H1 (cell line): Measurements from ENCODE around the gene SLC28A2. TPM values are rescaled to one million over a fixed set of nuclear protein-coding genes. Genes with fewer than 3 reads are reported as not detected.

Experiments
- CTCF ChIA-PET: fragments of 300-600 bp; sonication (Branson Sonifier 250); formaldehyde crosslinking; loops from one replicate; lab custom pipeline; 2021; ENCODE audit not compliant: partially characterized antibody; lab: Charles Lee
- POLR2A ChIA-PET: fragments of 300-600 bp; sonication (Branson Sonifier 250); formaldehyde crosslinking; loops from one replicate; lab custom pipeline; 2021; ENCODE audit warnings: inconsistent platforms; ENCODE audit not compliant: partially characterized antibody; lab: Charles Lee
- DNase-seq, 2 experiments: peaks; one replicate each; pipeline versions ENCODE4 v3.0.0 to v3.0.0-alpha.2; 2010 to 2022; ENCODE audit warnings: low spot score in 2 of 2, low read depth in 1 of 2, mixed read lengths in 1 of 2
- FAIRE-seq: peaks from 2 replicates; lab custom pipeline; 2011; peaks lifted over from hg19 to GRCh38; lab: Jason Lieb, UNC
- H2AFZ ChIP-seq: 2 replicates; pipeline ENCODE4 v1.8.1; 2012; ENCODE audit warnings: low read length, inconsistent platforms
- H2AK5ac ChIP-seq: 2 replicates; pipeline ENCODE4 v1.6.1; 2013; ENCODE audit warnings: low read depth, low read length
- H2BK120ac ChIP-seq: replicated peaks from 2 replicates; pipeline ENCODE3; 2013; ENCODE audit warnings: low read depth, low read length, inconsistent platforms
- H2BK12ac ChIP-seq: 2 replicates; pipeline ENCODE4 v1.6.1; 2013; ENCODE audit warnings: low read depth, low read length
- H2BK15ac ChIP-seq: 2 replicates; pipeline ENCODE4 v1.6.1; 2013; ENCODE audit warnings: low read length
- H2BK20ac ChIP-seq: 2 replicates; pipeline ENCODE4 v1.6.1; 2013; ENCODE audit warnings: low read length
- H2BK5ac ChIP-seq: 2 replicates; pipeline ENCODE4 v1.6.1; 2013; ENCODE audit warnings: low read depth, low read length
- H3K14ac ChIP-seq: 2 replicates; pipeline ENCODE4 v1.6.1; 2013; ENCODE audit warnings: inconsistent platforms; ENCODE audit not compliant: insufficient read length
- H3K18ac ChIP-seq: 2 replicates; pipeline ENCODE4 v1.6.1; 2013; ENCODE audit warnings: low read length; ENCODE audit errors: extremely low read depth
- H3K23ac ChIP-seq: 2 replicates; pipeline ENCODE4 v1.6.1; 2013; ENCODE audit warnings: inconsistent platforms; ENCODE audit not compliant: insufficient read length
- H3K23me2 ChIP-seq: 2 replicates; pipeline ENCODE4 v1.6.1; 2013; ENCODE audit warnings: low read depth, low read length
- H3K27ac ChIP-seq: 2 replicates; pipeline ENCODE4 v1.6.1; 2011; ENCODE audit warnings: low read depth, low read length, inconsistent platforms
- H3K27me3 ChIP-seq, 4 experiments: replicated peaks in 1 of 4; 1 replicate in 1 of 4; 2 replicates in 3 of 4; pipeline versions ENCODE4 v1.6.1 to v1.8.1; 2011 to 2013; ENCODE audit warnings: low read length in 3 of 4, mild to moderate bottlenecking in 3 of 4, inconsistent platforms in 2 of 4, mixed read lengths in 2 of 4, moderate library complexity in 1 of 4; ENCODE audit not compliant: control insufficient read depth in 3 of 4, insufficient read depth in 3 of 4; ENCODE audit errors: extremely low read depth in 1 of 4
- H3K36me3 ChIP-seq, 4 experiments: 2 replicates each; pipeline versions ENCODE4 v1.6.1 to v1.8.1; 2011 to 2013; ENCODE audit warnings: mild to moderate bottlenecking in 4 of 4, low read length in 3 of 4, moderate library complexity in 2 of 4, control low read depth in 1 of 4, inconsistent platforms in 1 of 4; ENCODE audit not compliant: insufficient read depth in 4 of 4, control insufficient read depth in 2 of 4
- H3K4ac ChIP-seq: replicated peaks from 2 replicates; pipeline ENCODE3; 2013; ENCODE audit warnings: low read length, low read depth, mixed read lengths, inconsistent platforms; ENCODE audit not compliant: insufficient read length
- H3K4me1 ChIP-seq, 4 experiments: replicated peaks in 1 of 4; 1 replicate in 1 of 4; 2 replicates in 3 of 4; pipeline versions ENCODE4 v1.6.1 to v1.8.1; 2011 to 2013; ENCODE audit warnings: low read length in 3 of 4, inconsistent platforms in 2 of 4, mixed read lengths in 1 of 4; ENCODE audit not compliant: insufficient read depth in 4 of 4, control insufficient read depth in 3 of 4
- H3K4me2 ChIP-seq, 2 experiments: 2 replicates each; pipeline versions ENCODE4 v1.6.1 to v1.8.1; 2011 to 2013; ENCODE audit warnings: low read depth in 2 of 2, low read length in 2 of 2, control low read depth in 1 of 2, inconsistent platforms in 1 of 2, mild to moderate bottlenecking in 1 of 2; ENCODE audit not compliant: insufficient read depth in 1 of 2
- H3K4me3 ChIP-seq, 4 experiments: fragments of 200-600, 300-600 bp in 1 of 4; sonication (generic), shearing (Covaris generic), sonication (Bioruptor Twin) in 1 of 4; 2 replicates each; pipeline versions ENCODE4 v1.5.1 to v1.8.1; 2011 to 2016; ENCODE audit warnings: low read length in 4 of 4, low read depth in 3 of 4, control low read depth in 2 of 4, inconsistent platforms in 2 of 4, mild to moderate bottlenecking in 2 of 4, mixed read lengths in 1 of 4, moderate library complexity in 1 of 4; ENCODE audit not compliant: insufficient read depth in 2 of 4; ENCODE audit errors: extremely low read depth in 1 of 4
- H3K56ac ChIP-seq: replicated peaks from 2 replicates; pipeline ENCODE3; 2013; ENCODE audit warnings: low read depth, mild to moderate bottlenecking, mixed read lengths, low read length, inconsistent platforms; ENCODE audit not compliant: insufficient read length
- H3K79me1 ChIP-seq: 2 replicates; pipeline ENCODE4 v1.6.1; 2013; ENCODE audit warnings: low read depth, low read length, control low read depth
- H3K79me2 ChIP-seq, 2 experiments: 2 replicates each; pipeline versions ENCODE4 v1.6.1 to v1.8.1; 2012 to 2013; ENCODE audit warnings: low read length in 2 of 2, mild to moderate bottlenecking in 2 of 2, inconsistent platforms in 1 of 2; ENCODE audit not compliant: insufficient read depth in 2 of 2, control insufficient read depth in 1 of 2
- H3K9ac ChIP-seq, 4 experiments: replicated peaks in 1 of 4; 1 replicate in 1 of 4; 2 replicates in 3 of 4; pipeline versions ENCODE4 v1.6.1 to v1.8.1; 2011 to 2013; ENCODE audit warnings: low read depth in 3 of 4, low read length in 3 of 4, control low read depth in 2 of 4, mild to moderate bottlenecking in 2 of 4, moderate library complexity in 2 of 4, inconsistent platforms in 1 of 4; ENCODE audit errors: extremely low read depth in 1 of 4
- H3K9me3 ChIP-seq, 2 experiments: 2 replicates each; pipeline versions ENCODE4 v1.6.1 to v1.8.1; 2012 to 2013; ENCODE audit warnings: mild to moderate bottlenecking in 2 of 2, moderate library complexity in 2 of 2, control low read depth in 1 of 2, inconsistent platforms in 1 of 2, low read depth in 1 of 2, low read length in 1 of 2, mixed read lengths in 1 of 2; ENCODE audit not compliant: insufficient read depth in 2 of 2
- H4K20me1 ChIP-seq, 2 experiments: replicated peaks in 1 of 2; 2 replicates each; pipeline versions ENCODE3 to v1.8.1; 2011 to 2013; ENCODE audit warnings: inconsistent platforms in 2 of 2, low read length in 2 of 2, mild to moderate bottlenecking in 1 of 2; ENCODE audit not compliant: insufficient read depth in 2 of 2, control insufficient read depth in 1 of 2
- H4K5ac ChIP-seq: 2 replicates; pipeline ENCODE4 v1.6.1; 2013; ENCODE audit warnings: low read length, low read depth, mixed read lengths, inconsistent platforms; ENCODE audit not compliant: insufficient read length
- H4K8ac ChIP-seq: 2 replicates; pipeline ENCODE4 v1.8.0; 2013; ENCODE audit warnings: mild to moderate bottlenecking, moderate library complexity, low read length, inconsistent platforms; ENCODE audit not compliant: insufficient read depth; ENCODE audit errors: extremely low read depth
- H4K91ac ChIP-seq: replicated peaks from 2 replicates; pipeline ENCODE3; 2013; ENCODE audit warnings: low read length, mixed read lengths, inconsistent platforms; ENCODE audit not compliant: insufficient read length
- BCL11A ChIP-seq, 2 experiments: IDR thresholded peaks; one replicate each; pipeline ENCODE4 v1.6.1; 2011; ENCODE audit warnings: low read depth in 2 of 2, low read length in 2 of 2, mild to moderate bottlenecking in 2 of 2
- CBX5 ChIP-seq: fragments of 300-800, 300-1000 bp; sonication (generic); IDR thresholded peaks from 2 replicates; pipeline ENCODE4 v1.7.1; 2016; ENCODE audit warnings: antibody characterized with exemption, low read length, low read depth
- GABPA ChIP-seq: IDR thresholded peaks from 2 replicates; pipeline ENCODE4 v1.6.1; 2011; ENCODE audit warnings: mild to moderate bottlenecking, low read length, moderate library complexity, borderline replicate concordance; ENCODE audit not compliant: insufficient read depth
- JUN ChIP-seq: IDR thresholded peaks from 2 replicates; pipeline ENCODE4 v1.6.1; 2011; ENCODE audit warnings: low read depth, mild to moderate bottlenecking, improper control_type of control experiment, low read length
- KDM5A ChIP-seq: fragments of 200-600 bp; IDR thresholded peaks from 2 replicates; pipeline ENCODE4 v1.7.1; 2012; ENCODE audit warnings: mild to moderate bottlenecking, low read length, inconsistent platforms, mixed read lengths
- SIN3A ChIP-seq, 2 experiments: IDR thresholded peaks in 1 of 2; conservative IDR thresholded peaks in 1 of 2; 2 replicates each; pipeline ENCODE4 v1.6.1; 2011 to 2012; ENCODE audit warnings: low read length in 2 of 2, improper control_type of control experiment in 1 of 2, low read depth in 1 of 2, mild to moderate bottlenecking in 1 of 2
- SIRT6 ChIP-seq: IDR thresholded peaks from one replicate; pipeline ENCODE4 v1.7.1; 2012; ENCODE audit warnings: low read length, inconsistent platforms
- SP1 ChIP-seq: IDR thresholded peaks from 2 replicates; pipeline ENCODE4 v1.6.1; 2011; ENCODE audit warnings: low read depth, low read length
- SP4 ChIP-seq: IDR thresholded peaks from 2 replicates; pipeline ENCODE4 v1.6.1; 2012; ENCODE audit warnings: low read length, inconsistent platforms
- USF2 ChIP-seq: IDR thresholded peaks from 2 replicates; pipeline ENCODE4 v1.6.1; 2011; ENCODE audit warnings: low read length, improper control_type of control experiment
- WGBS, 2 experiments: shearing (Covaris generic) in 1 of 2; methylation state at CpG; one replicate each; pipeline versions ENCODE4 v1.1.6 to v1.1.7; 2013 to 2015; ENCODE audit warnings: low lambda C conversion rate in 2 of 2, mixed read lengths in 2 of 2, inconsistent platforms in 1 of 2, low coverage in 1 of 2, missing lambda C conversion rate in 1 of 2; ENCODE audit not compliant: insufficient replicate concordance in 2 of 2, insufficient coverage in 1 of 2, insufficient read length in 1 of 2; ENCODE audit errors: extremely low coverage in 1 of 2, missing lambda C conversion rate in 1 of 2; 5-methylcytosine and 5-hydroxymethylcytosine counted together
- polyA plus RNA-seq, 7 experiments: library from polyadenylated mRNA; depleted of rRNA in 3 of 7; stranded (reverse) in 5 of 7; unstranded in 2 of 7; fragments of >200 nt in 5 of 7; fragments of 200-250 nt in 2 of 7; gene quantifications; 1 replicate in 5 of 7; 2 replicates in 1 of 7; 4 replicates in 1 of 7; pipeline versions ENCODE4 v1.2.1 to v1.2.3, GENCODE V29; 2011 to 2013; ENCODE audit warnings: missing spikeins in 2 of 7, mixed read lengths in 2 of 7
- total RNA-seq: library from RNA; stranded (reverse); fragmentation: NEBNext Ultra II Directional; extraction: Animal tissue kit (Norgen Biotek cat#: 25700); gene quantifications from 2 replicates; pipeline ENCODE4 v1.2.1, GENCODE V29; 2021

The SLC28A2 gene
- total and polyA plus RNA-seq, 2 of the 8 experiments (the other 6 are each of a cell fraction or from before 2014, with no cell fraction given): 0.11 TPM; not detected in 1

DNA sequence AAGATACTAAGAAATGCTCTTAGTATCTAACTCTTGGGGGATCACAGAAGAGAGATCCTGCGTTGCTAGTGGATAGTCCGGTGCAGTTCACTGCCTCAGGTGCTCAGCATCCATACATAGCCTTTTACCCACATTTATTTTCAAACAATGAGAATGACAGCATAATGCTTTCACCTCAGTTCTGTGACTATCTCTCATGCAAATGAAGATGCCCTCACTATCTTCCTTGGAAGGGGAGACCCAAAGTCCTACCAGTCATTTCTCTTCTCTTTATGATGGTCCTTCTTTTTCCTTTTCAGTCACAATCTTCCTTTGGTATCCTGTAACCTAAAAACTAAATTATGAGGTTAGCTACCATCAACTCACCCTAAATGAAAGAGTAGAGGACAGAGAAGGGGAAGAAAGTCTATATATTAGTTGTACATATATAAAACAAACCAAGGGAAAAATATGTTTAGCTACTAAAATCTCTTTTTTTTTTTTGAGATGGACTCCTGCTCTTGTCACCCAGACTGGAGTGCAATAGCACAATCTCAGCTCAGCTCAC, 30.9 kb upstream of the SLC28A2 start:
- H3K23me2 ChIP-seq: no peaks in the 10 kb centered on the region
- no peaks in the 10 kb centered on the region for H3K4me1 ChIP-seq
- ChIA-PET POLR2A (no interaction called here), CTCF (interaction anchor here (0.6 to 18.0 kb wide), 4 partner anchors 10 to 165 kb away, joined by 3 to 213 read pairs (median 6); no protein-coding TSS in a partner anchor)
- H3K79me2 ChIP-seq: no peaks in the 10 kb centered on the region
- no peaks in the 10 kb centered on the region for H3K36me3 ChIP-seq
- no peaks in the 10 kb centered on the region for H3K9me3 ChIP-seq
- no peak overlapping the region for H3K23ac ChIP-seq
- no peak overlapping the region for H2BK12ac ChIP-seq
- no peak overlapping the region for H3K14ac ChIP-seq
- H3K9ac ChIP-seq: no peak overlapping the region
- FAIRE-seq: no peak
- H2AK5ac ChIP-seq: no peak overlapping the region
- no peak overlapping the region for H4K8ac ChIP-seq
- no peak overlapping the region for H4K5ac ChIP-seq
- H2BK120ac ChIP-seq: no peak overlapping the region
- H2AFZ ChIP-seq: no peak overlapping the region
- H3K27me3 ChIP-seq: no peaks in the 10 kb centered on the region
- no peaks in the 10 kb centered on the region for H4K20me1 ChIP-seq
- H3K4me2 ChIP-seq: no peak overlapping the region
- WGBS, 2 experiments: 100% methylated on average over 2 of the region's 2 CpGs; no CpG with 5 or more reads in 1 of the 2 experiments
- no peak overlapping the region for H3K56ac ChIP-seq
- no peak for TF ChIP-seq KDM5A
- TF ChIP-seq GABPA: no peak
- TF ChIP-seq JUN: no peak
- TF ChIP-seq BCL11A (IDR thresholded peaks at IDR 0.05; ENCODE audit: low read depth in 2 of 2, low read length in 2 of 2): no peak
- TF ChIP-seq USF2: no peak
- TF ChIP-seq SP1: no peak
- no peak for TF ChIP-seq SP4
- TF ChIP-seq CBX5: no peak
- TF ChIP-seq SIN3A (conservative IDR thresholded peaks at IDR 0.05 in 1 of 2, IDR thresholded peaks at IDR 0.05 in 1 of 2; ENCODE audit: low read depth in 1 of 2, low read length in 2 of 2): no peak
- TF ChIP-seq SIRT6: no peak
- H3K79me1 ChIP-seq: no peaks in the 10 kb centered on the region
- no peak overlapping the region for H4K91ac ChIP-seq
- H3K18ac ChIP-seq: no peak overlapping the region
- H3K4me3 ChIP-seq: no peak overlapping the region
- H2BK5ac ChIP-seq: no peak overlapping the region
- no peak overlapping the region for H3K27ac ChIP-seq
- H2BK15ac ChIP-seq: no peak overlapping the region
- no peak overlapping the region for H2BK20ac ChIP-seq
- no peak overlapping the region for H3K4ac ChIP-seq
- DNase-seq: no peak
